SKM-1 treated with dmso at 0.1 percent for 144 hours (cell line): ENCODE data around the gene ERC2.

Source experiments
- DNase-seq: peaks from one replicate; lab custom pipeline; 2025; ENCODE audit not compliant: unreplicated experiment; lab: John Stamatoyannopoulos, UW

ERC2 gene

GRCh38 chr3:55723653-55724406 is 744.4 kb downstream of the ERC2 start:
- no peak for DNase-seq

GRCh38 chr3:55721716-55722484 is 746.4 kb downstream of the ERC2 start:
- DNase-seq: no peak

DNA sequence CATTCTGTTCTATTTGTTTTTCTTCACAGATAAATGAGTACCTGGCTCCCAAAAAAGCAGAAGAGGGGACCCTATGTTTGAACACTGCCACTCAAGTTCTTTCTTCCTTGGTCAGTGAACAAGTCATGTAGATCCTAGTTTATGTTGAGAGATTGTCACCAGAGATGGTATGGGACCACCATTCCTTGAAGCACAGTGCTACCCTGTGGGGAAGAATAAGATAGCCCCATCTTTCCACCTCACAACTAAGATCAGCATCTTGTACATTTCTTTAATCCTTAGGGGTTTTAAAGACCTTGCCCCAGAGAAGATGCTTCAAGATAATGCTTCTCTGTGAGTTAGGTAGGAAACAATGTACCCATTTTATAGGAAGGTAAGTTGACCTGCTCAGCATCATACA is 747.7 kb downstream of the ERC2 start:
- DNase-seq: no peak

GRCh38 chr3:55719508-55719907 is 748.8 kb downstream of the ERC2 start:
- DNase-seq: no peak

DNA sequence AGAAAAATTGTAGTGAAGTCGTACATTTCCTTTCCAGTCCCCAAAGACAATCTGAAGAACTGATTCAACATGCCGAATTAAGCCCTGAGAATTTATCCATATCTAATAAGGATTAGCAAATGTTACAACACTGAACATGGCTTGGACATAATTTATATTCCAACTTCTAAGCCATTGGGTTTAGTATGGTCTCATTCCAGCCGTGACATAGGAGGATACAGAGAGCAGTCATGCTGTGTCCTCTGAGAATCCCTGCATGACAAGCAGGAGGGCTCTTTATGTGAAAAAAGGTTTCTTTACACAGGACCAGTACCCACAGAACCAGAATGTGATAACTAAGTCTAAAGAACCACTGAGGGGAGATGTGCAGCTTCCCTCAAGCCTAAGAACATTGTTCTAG is 749.3 kb downstream of the ERC2 start:
- no peak for DNase-seq

GRCh38 chr3:55718521-55718921 is 749.7 kb downstream of the ERC2 start:
- no peak for DNase-seq

- DNase-seq: no peak
Observed at GRCh38 chr3:55718074-55718473, 750.2 kb downstream of the ERC2 start.

- DNase-seq: no peak
Observed at GRCh38 chr3:55717481-55717880, 750.8 kb downstream of the ERC2 start.

GRCh38 chr3:55716611-55717225 is 751.5 kb downstream of the ERC2 start:
- no peak for DNase-seq

- DNase-seq: no peak
Observed at GRCh38 chr3:55716044-55716443, 752.2 kb downstream of the ERC2 start.

- no peak for DNase-seq
Observed at GRCh38 chr3:55714057-55714456, 754.2 kb downstream of the ERC2 start.

DNA sequence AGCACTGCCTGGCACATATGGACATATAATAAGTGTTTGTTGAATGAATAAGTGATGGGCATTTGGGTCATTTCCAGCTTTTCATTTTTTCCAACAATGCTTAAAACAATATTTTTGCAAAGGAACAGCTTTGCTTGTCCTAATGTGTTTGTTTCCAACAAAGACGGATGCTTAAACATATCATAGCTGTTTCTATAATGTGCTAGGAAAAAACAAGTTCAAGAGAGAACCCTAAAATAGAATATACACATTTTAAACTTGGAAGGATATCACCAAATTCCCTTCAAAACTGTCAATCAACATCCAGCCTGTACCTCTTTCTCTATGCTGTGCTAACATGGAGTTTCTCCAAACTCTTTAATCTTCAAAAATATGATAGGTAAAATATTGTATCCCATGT is 756.6 kb downstream of the ERC2 start:
- no peak for DNase-seq

GRCh38 chr3:55709411-55710012 is 758.8 kb downstream of the ERC2 start:
- DNase-seq: no peak

- no peak for DNase-seq
Observed at GRCh38 chr3:55708921-55709320, 759.3 kb downstream of the ERC2 start.

DNA sequence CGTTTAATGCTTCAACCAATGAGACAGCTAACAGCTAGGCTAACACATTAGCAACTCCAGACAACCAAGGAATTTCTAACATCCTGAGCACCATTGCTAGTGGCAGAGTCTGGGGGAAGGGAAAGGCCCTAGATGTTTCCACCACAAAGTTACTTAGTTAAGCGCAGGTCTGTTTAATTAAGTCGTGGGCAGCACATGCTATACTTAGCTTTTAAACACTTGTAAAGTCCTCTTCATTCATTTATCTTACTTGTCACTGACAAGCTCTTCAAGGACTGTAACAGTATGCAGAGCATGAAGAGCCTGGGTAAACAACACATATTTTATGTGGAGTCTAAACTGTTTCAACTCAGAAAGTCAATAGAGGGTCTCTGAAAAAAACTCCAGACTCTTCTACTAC is 760.0 kb downstream of the ERC2 start:
- DNase-seq: no peak

DNA sequence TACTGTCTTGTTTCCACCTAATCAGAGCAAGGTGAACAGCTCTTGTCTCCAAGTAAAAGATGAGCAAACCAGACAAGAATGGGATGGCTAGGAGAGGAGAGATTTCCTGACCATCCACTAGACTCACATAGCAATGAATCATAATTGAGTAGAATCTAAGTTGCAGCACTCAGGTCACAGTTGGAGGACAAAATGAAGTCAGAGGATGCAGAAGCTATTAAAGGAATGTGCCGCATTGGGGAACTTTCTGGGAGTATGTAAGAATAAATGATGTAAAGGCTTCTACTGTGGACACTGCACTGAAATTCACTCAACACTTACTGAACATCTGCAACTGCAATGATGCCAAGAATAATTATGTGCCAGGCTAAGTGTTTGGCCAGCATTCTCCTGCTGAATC is 763.7 kb downstream of the ERC2 start:
- no peak for DNase-seq

DNA sequence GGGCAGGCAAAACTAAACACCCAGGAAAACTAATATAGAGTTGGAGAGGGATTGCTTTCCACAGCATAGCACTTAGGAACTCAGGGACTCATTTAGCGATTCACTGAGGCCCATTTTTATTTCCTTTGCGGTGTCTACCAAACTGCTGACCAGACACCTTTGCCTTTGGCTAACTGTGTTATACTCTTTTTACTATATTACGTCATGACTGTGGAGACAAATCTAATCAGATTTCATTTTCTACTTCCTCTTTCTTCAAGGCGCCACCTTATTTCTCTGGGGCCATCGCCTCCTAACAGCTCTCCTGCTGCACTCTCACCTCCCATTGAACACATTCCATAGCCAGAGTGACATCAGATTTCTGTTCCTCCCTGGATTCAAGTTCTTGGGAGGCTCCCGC is 765.4 kb downstream of the ERC2 start:
- peak; percentile 35 for DNase-seq

GRCh38 chr3:55701997-55702396 is 766.3 kb downstream of the ERC2 start:
- DNase-seq: no peak

GRCh38 chr3:55698831-55699230 is 769.4 kb downstream of the ERC2 start:
- no peak for DNase-seq

DNA sequence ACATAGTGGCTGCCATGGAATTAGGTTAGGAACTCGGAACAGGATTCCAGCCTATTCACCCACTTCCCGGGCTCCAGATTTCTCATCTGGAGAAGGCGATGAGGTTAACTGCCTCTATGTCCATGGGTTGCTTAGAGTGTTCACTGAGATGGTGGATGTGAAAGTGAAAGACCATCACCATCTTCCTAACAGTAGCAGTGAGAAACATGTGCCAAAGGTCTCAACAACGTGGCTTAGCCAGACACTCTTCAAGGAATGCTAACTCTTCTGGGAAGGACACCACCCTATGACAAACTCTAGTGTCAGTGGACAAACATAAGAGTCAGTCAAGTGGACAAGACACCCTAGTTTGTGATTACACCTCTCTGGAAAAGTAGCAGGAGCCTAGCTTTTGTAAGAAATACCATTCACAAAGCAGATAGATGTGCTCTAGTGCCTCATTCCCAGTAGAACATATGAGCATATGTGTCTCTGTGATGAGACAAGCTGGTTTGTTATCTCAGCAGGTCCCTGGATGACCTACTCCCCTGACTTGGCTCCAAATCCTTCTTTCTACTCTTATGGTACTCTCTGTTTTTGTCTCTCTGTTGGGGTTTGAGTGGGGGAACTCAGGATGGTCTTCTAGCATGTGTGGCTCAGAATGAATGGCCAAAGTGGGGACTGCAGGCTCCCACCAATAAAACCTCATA is 770.9 kb downstream of the ERC2 start:
- no peak for DNase-seq

DNA sequence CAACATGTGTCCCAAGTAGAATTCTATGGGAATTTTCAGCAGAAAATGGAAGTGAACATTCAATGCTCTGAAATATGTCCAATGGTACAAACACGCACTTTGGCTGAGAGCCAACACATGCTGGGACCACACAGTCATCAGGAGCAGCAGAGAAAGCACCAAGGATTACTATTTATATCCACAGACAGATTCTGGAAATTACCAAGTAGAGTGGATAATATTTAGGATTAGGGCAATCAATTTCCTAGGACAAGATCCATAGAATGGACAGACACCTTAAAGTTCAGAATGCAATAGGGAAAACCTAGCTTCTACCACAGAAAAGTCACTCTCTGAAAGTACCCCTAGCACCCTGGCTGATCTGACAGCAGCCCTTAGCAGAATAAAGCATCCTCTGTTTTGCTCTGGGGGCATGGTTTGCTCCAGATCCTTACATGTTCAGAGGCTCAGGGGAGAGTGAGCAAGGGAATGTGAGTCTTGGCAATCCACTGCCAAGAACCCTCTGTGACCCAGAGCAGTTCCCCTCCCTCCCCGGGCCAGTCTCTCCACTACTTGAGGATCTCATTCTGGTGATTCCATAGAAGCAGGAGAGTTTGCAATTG is 775.2 kb downstream of the ERC2 start:
- no peak for DNase-seq
